GM21381 (cell line): ENCODE results near the gene SMARCAL1.

ENCODE experiments used
- ATAC-seq: cut with Tn5 transposase; IDR thresholded peaks from one replicate; pipeline ENCODE4 v1.9.1; 2021; ENCODE audit warnings: mild to moderate bottlenecking, moderate library complexity; ENCODE audit not compliant: unreplicated experiment

The SMARCAL1 gene

DNA sequence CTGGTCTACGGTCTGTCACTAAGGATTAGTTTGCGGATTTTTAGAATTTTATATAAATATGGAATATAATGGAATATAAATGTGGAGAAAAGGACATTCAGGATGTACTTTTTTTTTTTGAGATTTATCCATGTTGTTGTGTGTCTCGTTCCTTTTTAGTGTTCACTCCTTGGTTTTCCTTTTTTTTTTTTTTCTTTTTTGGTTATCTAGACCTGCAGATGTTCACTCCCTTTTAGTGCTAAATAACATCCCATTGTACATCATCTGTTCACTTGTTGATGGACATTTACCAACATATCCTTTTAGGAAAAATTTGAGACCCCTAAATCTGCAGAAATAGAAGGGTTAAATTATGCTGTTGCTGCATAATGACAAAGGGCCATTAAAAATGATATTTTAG is 60.9 kb downstream of the SMARCAL1 start:
- no peak for ATAC-seq

DNA sequence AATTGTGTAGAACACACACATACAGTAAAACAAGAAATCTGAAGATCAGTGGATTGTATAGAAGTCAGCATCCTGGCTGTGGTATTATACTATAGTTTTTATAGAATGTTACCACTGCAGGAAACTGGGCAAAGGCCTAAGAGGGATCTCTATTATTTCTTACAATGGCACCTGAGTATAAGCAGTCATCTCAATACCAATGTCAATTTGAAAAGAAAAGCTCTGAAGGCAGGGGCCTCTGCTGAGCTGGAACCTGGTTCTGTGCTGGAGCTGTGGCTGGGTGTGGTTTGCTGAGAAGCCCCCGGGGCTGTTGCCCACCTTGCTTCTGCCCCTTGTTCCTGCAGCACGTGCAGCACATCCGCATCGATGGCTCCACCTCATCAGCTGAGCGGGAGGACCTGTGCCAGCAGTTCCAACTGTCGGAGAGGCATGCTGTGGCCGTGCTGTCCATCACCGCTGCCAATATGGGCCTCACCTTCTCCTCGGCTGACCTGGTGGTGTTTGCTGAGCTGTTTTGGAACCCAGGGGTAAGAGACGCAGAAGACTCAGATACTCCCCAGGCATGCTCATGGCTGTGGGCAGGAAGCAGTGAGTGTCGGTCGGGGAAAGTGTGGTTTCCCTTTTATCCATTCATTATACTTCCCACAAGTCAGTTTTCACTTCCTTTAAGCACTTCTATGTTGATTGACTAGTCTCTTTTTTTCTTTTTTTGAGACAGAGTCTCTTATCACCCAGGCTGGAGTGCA is 62.8 kb downstream of the SMARCAL1 start:
- ATAC-seq, result peak; percentile 87

DNA sequence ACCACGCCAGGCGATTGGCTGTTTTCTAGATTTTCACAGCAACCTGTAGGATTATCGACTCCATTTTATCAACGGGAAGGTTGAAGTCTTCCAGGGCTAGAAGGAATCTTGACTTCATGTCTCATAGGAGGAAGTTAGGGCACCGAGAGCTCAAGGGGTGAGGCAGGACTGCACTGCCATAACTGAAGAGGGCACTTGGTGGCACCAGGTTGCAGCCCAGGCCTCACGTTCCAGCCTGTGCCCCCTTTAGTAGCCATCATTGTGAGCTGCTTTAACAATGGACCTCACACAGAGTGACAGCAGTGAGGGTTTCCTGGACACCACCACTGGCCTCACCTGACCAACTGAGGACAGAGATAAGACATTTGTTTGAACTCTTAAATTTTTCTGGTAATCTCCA is 63.5 kb downstream of the SMARCAL1 start:
- ATAC-seq, result no peak

- ATAC-seq, result no peak
Measured at GRCh38 chr2:216477283-216478035, 65.2 kb downstream of the SMARCAL1 start.

- ATAC-seq, result no peak
Measured at GRCh38 chr2:216478151-216478550, 65.9 kb downstream of the SMARCAL1 start.

DNA sequence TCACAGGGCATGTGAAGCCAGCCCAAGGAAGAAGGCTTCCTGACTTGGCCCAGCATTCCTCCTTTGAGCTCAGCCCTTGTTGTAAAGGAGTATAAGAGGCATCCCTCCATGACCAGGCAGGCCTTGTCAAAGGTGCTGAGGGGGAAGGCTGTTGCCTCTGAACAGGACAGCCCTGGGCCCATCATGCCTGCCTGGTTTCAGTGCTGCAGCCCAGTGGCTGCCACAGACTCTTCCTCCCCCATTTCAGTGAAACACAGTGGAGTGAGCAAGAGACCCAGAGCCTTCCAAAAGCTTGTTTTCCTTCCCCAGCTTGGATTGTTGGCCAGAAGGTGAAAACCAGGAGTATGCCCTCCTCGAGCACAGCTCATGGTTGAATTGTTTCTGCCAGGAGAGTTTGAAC is 66.5 kb downstream of the SMARCAL1 start:
- no peak for ATAC-seq

DNA sequence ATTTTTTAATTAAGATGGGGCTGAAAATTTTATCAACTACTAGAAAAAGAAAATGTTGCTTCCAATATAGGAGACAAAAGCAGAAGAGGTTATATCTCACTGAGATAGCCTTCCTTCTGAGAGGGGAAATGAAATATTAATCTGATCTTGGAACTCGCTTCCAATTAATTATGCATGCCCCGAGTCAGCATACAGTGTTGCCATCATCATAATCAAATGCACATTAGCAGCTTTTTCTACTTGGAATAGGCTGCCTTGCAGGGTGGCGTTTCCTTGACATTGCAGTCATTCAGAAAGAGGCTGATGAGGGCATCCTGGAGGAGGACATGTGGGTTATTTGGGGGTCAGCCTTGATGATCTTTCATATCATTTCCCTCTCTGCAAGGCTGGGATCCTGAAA is 67.9 kb downstream of the SMARCAL1 start:
- ATAC-seq, result no peak

GRCh38 chr2:216482640-216483039 is 70.4 kb downstream of the SMARCAL1 start:
- ATAC-seq, result no peak

GRCh38 chr2:216485237-216485636 is 73.0 kb downstream of the SMARCAL1 start:
- no peak for ATAC-seq

GRCh38 chr2:216485745-216486144 is 73.5 kb downstream of the SMARCAL1 start:
- ATAC-seq, result no peak

- no peak for ATAC-seq
Measured at GRCh38 chr2:216486271-216486670, 74.0 kb downstream of the SMARCAL1 start.

GRCh38 chr2:216486708-216487107 is 74.4 kb downstream of the SMARCAL1 start:
- ATAC-seq, result no peak

DNA sequence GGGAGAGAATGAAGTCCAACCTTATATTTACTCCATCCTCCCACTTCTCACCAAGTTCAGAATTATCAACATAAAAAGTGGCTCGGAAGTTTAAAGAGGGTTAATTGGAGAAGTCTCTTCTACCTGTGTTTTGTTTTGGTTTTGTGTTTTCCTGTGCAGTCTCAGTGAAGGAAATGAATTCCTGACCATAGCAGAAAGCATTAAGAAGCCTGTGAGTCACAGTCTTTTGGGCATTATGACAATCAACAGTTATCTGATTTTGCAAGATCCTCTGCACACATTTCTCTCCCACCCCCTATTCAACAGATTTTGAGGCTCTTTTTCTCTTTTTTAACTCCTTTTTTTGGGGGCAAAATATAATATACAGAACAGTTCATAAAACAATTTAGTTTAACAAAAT is 77.8 kb downstream of the SMARCAL1 start:
- no peak for ATAC-seq

GRCh38 chr2:216491793-216492596 is 79.7 kb downstream of the SMARCAL1 start:
- ATAC-seq, result peak; percentile 77

- ATAC-seq, result no peak
Measured at GRCh38 chr2:216492597-216493333, 80.5 kb downstream of the SMARCAL1 start.

DNA sequence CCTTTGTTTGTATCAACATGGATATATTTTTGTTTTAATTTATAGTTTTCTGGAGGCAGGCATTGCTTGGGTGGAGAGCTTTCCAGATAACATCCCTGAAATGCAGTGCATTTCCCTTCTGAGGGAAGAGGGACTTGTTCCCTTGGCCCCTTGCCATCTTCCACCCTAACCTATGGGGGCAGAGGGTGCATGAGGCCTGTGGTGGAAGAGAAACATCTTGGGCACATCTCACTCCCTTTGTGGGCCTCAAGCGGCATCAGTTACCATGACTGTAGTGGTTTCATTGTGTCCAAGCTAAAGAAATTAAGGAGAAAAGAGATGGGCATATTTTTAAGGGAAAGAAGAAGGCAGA is 81.0 kb downstream of the SMARCAL1 start:
- ATAC-seq, result no peak

- no peak for ATAC-seq
Measured at GRCh38 chr2:216495656-216496055, 83.4 kb downstream of the SMARCAL1 start.

GRCh38 chr2:216497382-216498069 is 85.2 kb downstream of the SMARCAL1 start:
- no peak for ATAC-seq

GRCh38 chr2:216498070-216498378 is 85.7 kb downstream of the SMARCAL1 start:
- no peak for ATAC-seq
